Stimulated activated CD4-positive, alpha-beta T cell treated with anti-CD3 and anti-CD28 coated beads, Interleukin-12 subunit alpha, Interleukin-12 subunit beta, amount 100 ng/mL, for 48 hours (primary cell): ENCODE measurements around the gene GRIA1.

Experiments used
- DNase-seq, 3 donors: peaks; one replicate each; pipeline ENCODE4 v3.0.0-alpha.2; 2020; ENCODE audit warnings: low read depth in 2 of 3, low spot score in 1 of 3

Gene GRIA1

DNA sequence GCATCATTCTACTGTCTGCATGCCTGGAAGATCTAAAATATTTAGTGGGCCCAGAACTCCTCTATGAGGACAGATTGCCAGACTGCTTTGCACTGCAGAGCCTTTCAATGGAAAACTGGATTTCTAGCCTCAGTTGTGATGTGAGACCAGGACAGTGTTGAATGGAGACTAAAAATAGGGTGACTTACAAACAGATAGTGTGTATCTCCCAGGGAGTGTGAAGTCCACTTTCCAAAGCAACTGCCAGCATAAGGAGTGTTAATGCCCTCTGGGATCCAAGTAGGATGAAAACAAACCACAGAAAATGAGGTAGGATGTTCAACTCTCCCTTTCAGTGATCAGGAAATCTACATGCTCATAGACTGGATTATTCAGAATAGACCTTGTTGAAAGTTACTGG is 119.5 kb downstream of the GRIA1 start:
- DNase-seq, result no peak

DNA sequence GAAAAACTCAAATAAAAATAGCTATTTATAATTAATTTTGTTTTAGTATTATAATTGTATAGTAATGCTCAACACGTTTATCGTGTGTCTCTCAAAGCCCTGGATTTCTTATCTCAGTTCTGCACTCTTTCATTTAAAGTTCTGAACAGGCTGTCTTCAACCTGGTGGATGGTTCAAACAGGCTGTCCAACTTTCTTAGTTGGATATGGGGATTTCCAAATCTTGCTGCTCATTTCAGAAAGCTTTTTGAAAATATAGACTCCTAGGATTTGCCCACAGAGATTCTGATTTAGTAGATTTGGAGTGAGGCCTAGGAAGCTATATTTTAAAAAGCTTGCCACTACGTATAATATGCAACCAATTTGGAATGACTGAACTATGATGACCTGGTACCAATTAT is 120.3 kb downstream of the GRIA1 start:
- no peak for DNase-seq

DNA sequence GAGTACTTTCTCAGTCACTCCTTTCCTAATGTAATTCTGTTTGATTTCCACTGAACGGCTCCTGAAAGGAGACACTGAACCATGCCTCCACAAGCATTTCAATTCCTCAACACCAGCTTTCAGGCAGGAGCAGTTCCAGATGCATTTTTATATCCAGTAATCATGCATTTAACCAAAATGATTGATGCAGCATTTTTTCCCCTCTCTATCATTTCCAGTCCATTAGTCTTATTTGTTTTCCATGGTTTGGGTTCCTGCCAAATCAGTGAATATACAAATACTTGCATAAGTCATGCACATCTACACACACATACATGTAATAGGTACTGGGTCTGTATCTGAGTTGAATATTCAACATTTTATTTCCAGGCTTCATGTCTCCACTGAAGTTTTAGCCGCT is 122.7 kb downstream of the GRIA1 start:
- no peak for DNase-seq

DNA sequence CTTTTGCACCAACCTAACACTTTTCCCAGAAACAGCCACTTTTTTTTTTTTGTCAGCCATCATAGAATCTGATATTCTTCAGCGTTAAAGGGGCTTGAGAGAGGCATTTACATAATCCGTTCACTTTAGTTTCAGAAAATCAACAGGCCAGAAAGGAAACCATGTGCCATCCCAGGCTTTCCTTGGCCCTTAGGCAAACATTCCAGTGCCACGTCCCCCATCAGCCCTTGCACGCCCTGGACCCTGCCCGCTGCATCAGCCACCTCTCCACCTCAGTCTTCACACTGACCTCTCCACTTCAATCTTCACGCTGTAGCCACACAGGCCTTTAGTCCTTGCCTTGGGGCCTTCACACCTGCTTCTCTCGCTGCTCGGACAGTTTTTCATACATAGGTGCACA is 123.2 kb downstream of the GRIA1 start:
- DNase-seq, result no peak

DNA sequence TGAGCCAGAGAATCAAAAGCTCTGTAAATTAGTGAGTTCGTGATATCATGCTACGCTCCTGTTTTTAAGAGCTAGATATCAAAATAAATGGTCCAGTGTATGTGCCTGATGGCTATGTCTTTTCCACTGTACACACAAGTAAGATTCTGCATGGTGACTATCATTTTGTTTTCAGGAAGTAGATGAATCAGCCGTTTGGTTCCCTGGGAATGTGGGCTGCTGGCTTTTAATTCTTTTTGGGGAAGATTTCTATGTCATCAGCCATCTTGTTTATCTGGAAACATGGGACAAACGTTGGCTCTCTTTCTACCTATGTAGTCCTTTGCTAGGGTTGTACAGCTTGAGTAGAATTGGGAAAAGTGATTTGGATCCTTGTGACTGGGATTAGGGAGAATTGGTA is 126.7 kb downstream of the GRIA1 start:
- no peak for DNase-seq

DNA sequence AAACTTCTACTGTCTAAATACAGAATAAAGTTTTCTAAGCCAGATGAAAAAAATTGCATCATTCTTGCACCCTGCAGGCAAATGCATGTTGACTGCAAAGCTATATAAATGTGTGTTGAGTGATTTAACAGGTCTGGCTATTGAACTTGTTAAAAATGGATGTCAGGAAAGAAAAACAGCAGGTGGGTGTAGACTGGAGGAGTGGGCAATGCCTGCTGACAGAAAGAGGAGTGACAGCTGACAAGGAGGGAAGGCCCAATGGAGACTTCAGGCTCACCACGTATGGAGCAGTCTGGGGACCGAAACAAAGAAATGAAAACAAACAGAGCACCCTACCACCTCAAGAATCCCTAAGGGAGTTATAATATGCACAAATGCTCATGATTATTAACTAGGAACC is 127.8 kb downstream of the GRIA1 start:
- no peak for DNase-seq

DNA sequence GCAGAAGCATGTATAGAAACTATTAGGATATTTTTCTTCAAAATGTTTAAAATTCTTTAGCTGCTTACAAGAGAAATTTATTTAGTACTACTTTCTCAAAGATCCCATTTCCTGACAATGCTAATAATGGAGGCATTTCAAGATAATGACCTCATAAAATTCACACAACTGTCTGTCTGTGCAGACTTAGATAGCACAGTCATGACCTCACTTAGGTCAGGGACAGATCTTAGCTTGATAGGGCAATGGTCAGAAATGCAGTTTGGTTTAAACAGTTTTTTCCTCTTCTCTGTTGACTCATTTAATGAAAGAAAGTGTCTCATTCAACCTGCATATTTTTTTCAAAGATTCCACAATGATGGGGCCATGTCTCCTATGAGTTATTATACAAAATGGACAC is 128.4 kb downstream of the GRIA1 start:
- no peak for DNase-seq

DNA sequence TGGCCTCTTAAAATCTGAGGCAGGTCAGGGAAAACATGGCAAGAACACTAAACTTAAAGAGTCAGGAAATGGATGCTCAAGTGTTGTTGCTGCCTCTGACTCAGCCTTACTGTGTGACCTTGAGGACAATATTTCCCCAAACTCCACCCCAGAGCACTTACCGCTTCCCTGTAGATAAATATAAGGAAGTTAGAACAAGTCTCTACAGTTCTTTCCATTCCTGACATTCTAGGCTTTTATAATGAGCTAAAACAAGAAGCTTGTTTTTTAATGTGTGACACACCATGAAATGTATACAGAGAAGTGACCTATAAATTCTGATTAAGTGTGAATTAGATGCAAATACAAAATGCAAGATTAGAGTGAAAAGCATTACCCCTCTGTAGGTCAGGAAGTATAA is 129.3 kb downstream of the GRIA1 start:
- no peak for DNase-seq

DNA sequence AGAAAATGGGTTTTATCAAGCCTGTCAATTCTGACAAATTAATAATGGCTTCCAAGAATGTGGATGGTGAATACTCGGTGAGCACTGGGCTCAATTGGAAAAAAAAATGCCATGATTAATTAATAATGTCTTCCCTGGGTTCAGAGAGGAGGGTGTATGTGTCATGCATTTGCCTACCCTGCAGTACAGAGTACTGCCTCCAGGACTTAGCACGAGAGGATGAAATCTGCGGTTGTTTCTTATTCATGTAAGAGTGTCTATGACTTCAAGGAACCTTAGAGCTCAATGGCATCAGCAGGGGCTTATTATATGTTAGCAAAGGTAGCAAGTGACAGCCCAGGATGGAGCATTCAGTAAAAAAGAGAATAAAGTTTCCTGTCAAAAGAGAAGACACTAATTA is 132.7 kb downstream of the GRIA1 start:
- no peak for DNase-seq

DNA sequence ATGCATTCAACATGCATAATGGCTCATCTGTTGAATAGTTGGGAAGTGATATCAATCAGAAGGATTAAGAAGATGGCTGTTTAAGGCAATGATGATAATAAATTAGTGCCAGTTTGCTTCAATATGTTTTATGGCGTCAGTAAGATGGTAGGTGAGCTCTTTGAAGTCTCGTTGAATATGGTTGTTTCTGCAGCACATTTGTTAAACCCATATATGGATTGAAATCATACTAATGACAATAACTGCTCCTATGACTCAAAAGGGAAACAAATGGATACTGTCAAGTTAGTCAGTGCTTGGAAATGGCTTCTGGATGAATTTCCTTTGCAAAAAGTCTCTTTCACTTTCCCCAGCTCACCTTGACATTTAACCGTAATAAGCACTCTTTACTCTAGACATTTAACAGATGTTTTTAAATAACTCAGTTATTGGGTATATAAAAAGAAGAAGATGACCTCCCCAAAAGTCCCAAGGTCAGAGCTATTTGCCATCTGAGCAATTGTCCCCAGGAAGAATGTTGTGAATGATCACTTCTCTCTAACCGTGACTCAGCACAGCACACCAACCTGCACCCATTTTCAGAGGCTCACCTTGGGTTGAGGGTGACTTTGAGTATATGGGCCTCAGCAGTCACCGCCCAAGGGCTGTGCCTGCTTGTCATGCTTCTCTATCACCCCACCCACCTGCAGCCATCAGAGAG is 133.4 kb downstream of the GRIA1 start:
- no peak for DNase-seq

DNA sequence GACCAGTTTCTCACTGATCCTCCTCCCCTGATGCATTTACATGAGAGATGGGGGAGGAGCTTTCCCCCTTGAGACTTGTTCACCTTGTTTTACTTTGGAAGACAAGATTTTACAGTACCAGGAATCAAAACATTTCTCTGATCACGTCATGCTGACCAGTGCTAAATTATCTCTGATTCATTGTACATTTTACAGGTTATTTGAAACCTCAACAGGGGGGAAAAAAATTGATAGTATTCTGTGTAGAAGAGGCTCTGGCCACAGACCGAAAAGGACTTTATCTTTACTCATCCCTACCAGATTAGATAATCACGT is 133.9 kb downstream of the GRIA1 start:
- DNase-seq, result no peak

DNA sequence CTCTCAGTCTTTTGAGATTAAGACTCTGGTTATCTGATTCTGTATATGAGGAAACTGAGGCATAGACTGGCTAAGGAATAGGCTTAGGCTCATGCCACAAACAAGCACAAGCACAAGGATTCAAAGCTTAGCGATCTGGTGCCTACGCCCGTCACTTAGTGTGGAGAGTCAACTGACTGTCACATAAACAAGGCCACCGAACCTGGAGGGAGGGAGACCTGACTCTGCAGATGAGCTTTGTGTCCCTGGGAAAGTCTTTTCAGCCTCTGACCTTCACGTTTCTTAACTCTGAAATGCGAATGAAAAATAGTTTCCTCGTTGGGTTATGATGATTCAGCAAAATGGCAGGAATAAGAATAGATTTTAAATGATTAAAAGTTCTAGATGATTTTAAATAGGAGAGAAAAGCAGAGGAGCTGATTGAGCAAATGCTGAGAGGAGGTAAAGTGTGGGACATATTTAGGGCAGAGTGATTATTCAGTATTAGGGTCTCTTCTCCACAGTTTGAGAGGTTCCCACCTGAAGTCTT is 135.4 kb downstream of the GRIA1 start:
- no peak for DNase-seq

DNA sequence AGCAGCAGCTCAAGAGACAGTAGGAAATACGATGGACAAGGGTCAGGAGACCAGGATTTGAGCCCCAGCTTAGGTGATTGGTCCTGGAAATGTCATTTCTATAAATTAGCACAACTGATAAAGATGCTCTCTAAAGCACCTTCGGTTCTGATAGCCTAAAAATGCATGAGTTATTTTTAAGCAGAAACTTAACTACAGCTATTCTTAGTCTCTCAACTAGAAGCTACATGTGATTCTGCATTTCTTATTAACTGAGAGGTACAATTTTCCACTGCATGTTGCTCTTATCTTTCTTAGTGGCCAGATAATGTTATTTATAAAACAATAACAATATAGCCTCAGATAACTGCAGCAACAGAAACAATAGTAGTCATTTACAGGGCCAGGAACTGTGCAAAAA is 136.4 kb downstream of the GRIA1 start:
- DNase-seq, result no peak

DNA sequence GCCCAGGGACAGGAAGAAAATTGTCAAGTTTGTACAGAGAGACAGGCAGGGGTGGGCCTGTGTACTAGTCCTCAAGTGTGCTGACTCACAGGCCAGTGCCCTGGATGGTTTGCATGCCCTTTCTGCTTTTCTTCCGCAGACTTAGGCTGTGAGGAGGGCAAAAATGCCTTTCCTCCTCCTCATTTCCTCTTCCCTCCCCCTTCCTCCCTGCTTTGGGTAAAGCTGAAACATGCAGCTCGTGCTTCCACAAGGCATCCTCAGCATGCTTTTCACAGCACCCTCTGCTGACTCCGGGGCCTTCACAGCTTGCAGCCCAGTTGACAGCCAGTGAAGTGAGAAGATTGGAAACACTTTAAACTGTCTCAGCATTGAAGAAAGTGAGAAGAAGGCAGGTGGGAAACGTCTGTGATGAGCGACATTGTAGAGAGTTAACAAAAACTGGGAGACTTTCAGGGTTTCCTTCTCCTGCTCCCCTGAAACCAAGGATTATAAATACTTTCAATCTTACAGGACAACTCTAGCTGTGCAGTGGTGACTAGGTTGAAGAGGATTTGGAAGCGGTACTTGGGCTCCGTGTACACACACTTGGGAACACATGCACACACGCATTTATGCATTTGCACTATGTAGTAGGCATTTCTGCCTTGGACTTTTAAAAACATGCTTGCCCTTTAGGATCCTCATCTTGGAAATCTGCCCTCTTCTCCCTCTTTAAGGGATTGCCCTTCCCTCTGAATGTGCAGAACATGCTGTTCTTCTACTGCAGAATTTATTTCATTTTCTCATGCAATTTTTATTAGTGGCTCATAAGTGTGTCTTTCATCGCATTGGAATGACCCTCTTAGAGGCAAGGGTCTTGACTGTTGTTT is 138.8 kb downstream of the GRIA1 start:
- DNase-seq, result no peak

DNA sequence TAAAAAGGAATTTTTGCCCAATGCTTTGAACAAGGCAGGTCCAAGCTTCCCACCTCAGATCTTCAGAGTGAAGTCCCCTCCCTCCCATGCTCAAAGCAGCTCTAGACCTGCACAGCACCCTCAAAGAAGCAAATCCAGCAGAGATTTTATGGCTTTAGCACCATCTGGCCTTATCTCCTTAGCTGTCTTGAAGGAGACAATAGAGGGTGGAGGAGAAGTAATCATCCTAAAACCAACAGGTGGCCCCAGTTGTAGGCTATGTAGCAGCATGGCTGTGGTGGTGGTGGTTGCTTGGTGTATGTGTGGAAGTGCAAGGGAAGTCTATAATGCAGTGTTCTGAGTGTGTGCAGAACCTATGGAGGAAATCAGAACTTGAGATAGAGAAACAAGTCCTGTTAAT is 140.1 kb downstream of the GRIA1 start:
- DNase-seq, result no peak

DNA sequence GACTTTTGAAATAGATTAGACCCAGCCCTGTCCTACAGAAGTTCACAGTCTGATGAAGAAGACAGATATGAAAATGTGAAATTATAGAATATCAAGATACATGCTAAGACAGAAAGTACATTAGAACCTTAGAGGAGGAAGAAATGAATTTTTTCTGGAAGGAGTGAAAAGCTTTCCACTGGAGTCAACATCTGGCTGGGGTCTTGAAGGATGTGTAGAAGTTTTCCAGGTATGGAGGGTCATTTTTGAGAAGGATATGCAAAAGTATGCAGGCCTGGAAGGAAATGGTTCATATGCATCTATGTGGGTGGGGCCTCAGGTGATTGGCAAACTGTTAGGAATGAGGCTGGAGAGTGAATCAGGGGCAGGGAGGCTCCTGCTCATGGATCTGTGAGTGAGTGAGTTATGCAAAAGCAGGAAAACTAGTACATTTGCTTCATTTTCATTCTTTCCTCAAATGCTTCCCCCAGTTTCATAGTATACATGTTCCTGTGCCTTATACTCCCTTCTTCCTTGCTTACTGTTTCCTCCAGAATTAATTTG is 142.3 kb downstream of the GRIA1 start:
- no peak for DNase-seq

DNA sequence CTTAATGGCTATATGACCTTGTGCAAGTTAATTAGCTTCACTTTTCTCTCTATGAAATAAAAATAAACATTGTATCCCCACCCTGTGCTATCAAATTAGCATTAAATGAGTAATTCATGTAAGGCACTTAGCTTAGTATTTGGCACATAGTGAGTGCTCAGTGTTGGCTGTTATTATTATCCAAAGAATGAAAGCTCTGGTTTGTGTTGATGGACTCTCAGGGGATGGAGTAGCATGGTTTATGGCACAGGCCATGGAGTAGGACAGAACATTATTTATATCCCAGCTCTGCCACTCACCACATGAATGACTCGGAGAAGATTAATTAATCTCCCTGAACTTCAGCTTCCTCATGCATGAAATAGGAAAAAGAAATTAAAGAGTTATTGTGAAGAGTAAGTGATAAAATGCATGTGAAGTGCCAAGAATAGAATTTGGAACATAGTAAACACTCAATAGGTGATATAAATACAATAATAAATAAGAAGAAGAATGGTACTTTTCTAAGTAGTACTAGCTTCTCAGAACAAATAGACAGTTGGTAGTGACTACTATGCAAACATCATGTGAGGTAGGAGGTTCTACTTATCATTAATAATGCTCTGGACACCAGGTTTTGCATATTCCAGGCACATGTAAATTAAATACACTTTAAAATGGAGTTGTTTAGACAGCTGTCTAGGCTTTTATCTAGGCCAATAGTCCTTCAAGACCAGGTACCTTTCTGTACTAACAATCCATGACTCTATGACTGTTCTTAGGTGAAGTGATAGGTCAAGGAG is 146.4 kb downstream of the GRIA1 start:
- no peak for DNase-seq

DNA sequence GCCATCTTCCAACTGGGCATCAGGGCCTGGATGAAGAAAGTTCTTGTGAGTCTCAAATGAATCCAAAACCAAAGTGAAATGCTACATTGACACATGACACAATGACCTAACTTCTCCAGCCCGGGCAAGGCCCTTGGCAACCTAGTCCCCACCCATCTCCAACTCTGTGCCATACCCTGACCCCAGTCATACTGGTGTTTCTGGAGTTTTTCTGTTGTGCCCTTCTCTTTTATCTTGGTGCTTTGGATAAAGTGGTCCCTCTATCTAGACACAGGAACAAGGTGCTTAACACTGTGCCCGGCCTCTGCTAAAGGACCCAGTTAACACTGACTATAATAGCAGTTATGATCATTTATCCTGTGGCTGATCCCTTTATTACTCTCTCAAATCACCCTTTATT is 149.8 kb downstream of the GRIA1 start:
- no peak for DNase-seq

DNA sequence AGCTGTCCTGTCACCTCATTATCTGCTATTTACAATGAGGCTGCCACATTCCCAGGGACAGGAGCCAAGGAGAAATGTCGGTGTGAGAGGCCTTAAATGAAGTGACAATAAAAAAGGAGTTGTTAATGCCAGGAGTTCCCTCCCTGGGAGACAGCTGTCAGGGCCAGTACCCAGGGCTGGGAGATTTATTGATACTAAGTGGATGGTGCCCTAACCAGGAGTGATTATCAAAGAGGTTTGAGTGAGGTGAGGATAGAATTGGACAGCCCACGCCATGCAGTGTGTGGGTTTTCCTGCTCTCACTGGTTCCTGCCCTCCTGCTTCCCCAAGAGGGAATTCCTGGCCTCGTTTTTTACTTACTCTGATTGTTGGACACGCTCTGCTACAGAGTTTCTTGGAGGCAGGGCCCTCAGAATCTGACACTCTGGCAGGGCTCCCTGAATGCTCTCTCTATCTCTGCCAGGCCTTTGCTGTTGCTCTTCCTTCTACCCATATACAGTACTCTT is 150.8 kb downstream of the GRIA1 start:
- DNase-seq, result no peak

DNA sequence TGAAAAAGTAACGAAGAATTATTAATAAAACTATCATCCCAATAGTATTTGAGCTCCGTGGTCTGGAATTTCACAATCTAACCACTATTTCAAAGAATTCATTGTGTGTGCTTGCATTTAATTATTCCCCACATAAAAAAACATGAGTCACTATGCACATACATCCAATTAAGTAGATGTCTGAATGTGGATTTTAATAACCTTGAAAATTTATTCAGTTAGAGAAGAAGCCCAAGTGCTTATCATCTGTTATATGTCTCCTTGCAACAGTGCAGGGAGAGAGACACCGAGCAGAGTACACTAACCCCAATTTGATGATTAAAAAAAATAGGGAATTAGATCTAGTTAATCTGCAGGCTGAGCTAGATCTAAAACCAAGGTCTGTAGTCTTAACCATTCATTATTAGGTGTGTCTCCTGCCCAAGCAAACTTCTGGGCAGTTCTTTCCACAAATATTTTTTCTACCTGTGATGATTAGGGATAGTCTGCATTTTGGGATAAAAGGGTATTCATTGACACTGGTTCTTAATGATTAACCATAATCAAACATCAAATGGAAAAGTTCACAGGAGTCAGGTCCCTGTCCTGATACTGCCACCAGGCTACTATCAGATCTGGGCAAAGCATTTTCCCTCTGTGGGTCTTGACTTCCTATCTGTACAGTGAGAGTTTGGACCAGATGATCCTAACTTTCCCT is 164.2 kb downstream of the GRIA1 start:
- no peak for DNase-seq

DNA sequence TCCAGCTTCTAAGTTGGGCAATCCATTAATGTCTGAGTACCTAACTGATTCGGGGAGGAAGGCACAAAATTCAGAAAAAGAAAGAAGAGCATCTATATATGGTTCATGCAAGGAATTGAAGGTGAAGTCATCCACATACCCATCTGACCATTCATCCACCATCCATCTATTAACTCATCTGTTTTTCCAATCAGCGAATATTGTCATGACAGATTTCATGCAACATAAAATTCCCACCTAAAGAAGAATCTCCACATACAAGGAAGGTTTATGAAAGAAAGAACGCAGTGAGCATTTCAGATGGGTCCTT is 164.7 kb downstream of the GRIA1 start:
- DNase-seq, result no peak
